HG02571 (cell line): Measurements from ENCODE around the gene NOL9.

Experiments
- ATAC-seq: cut with Tn5 transposase; IDR thresholded peaks from one replicate; pipeline ENCODE4 v1.9.1; 2021; ENCODE audit warnings: mild to moderate bottlenecking, moderate library complexity; ENCODE audit not compliant: unreplicated experiment

The NOL9 gene

GRCh38 chr1:6526316-6526715 is 28.0 kb downstream of the NOL9 start:
- ATAC-seq = no peak

GRCh38 chr1:6523566-6523965 is 30.7 kb downstream of the NOL9 start:
- no peak for ATAC-seq

GRCh38 chr1:6521536-6521935 is 32.8 kb downstream of the NOL9 start:
- ATAC-seq = no peak

GRCh38 chr1:6519935-6520671 is 34.2 kb downstream of the NOL9 start:
- ATAC-seq = no peak

- ATAC-seq = no peak
These were observed 34.8 kb downstream of the NOL9 start for GRCh38 chr1:6519491-6519934.

- no peak for ATAC-seq
These were observed 36.9 kb downstream of the NOL9 start for GRCh38 chr1:6517435-6517851.

GRCh38 chr1:6515771-6516170 is 38.5 kb downstream of the NOL9 start:
- ATAC-seq = no peak

- ATAC-seq = no peak
These were observed 41.0 kb downstream of the NOL9 start for GRCh38 chr1:6513320-6513801.

- no peak for ATAC-seq
These were observed 41.4 kb downstream of the NOL9 start for GRCh38 chr1:6512908-6513280.

- ATAC-seq = no peak
These were observed 41.9 kb downstream of the NOL9 start for GRCh38 chr1:6512245-6512907.

- no peak for ATAC-seq
These were observed 42.6 kb downstream of the NOL9 start for GRCh38 chr1:6511561-6512244.

GRCh38 chr1:6511056-6511455 is 43.3 kb downstream of the NOL9 start:
- no peak for ATAC-seq

- ATAC-seq = no peak
These were observed 43.8 kb downstream of the NOL9 start for GRCh38 chr1:6510493-6510892.

GRCh38 chr1:6509919-6510291 is 44.4 kb downstream of the NOL9 start:
- no peak for ATAC-seq

GRCh38 chr1:6509220-6509918 is 44.9 kb downstream of the NOL9 start:
- ATAC-seq = no peak

GRCh38 chr1:6508816-6509189 is 45.5 kb downstream of the NOL9 start:
- no peak for ATAC-seq

- ATAC-seq = no peak
These were observed 46.0 kb downstream of the NOL9 start for GRCh38 chr1:6508154-6508815.

GRCh38 chr1:6507461-6507911 is 46.8 kb downstream of the NOL9 start:
- no peak for ATAC-seq

GRCh38 chr1:6507037-6507428 is 47.3 kb downstream of the NOL9 start:
- no peak for ATAC-seq

- no peak for ATAC-seq
These were observed 47.9 kb downstream of the NOL9 start for GRCh38 chr1:6506210-6507036.
